Measurements from ENCODE around the gene CAP2. TPM values are rescaled to one million over a fixed set of nuclear protein-coding genes. Genes with fewer than 3 reads are reported as not detected.

CAP2 gene, protein sequence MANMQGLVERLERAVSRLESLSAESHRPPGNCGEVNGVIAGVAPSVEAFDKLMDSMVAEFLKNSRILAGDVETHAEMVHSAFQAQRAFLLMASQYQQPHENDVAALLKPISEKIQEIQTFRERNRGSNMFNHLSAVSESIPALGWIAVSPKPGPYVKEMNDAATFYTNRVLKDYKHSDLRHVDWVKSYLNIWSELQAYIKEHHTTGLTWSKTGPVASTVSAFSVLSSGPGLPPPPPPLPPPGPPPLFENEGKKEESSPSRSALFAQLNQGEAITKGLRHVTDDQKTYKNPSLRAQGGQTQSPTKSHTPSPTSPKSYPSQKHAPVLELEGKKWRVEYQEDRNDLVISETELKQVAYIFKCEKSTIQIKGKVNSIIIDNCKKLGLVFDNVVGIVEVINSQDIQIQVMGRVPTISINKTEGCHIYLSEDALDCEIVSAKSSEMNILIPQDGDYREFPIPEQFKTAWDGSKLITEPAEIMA
- 12.3 and 17.9 TPM in 2 replicates for total RNA-seq

GRCh38 chr6:17392978-17393891, at the start of gene CAP2:
TSS of gene CAP2 (plus strand) at chr6:17393595. CDS start at chr6:17421556, 27,961 bp downstream.

GRCh38 chr6:17599877-17600526, 206.6 kb downstream of the CAP2 start, which contains the start of gene FAM8A1:
TSS of gene FAM8A1 (plus strand) at chr6:17600302. CDS start at chr6:17600410, 108 bp downstream.

Other genes starting within 250 kb of the CAP2 start
- gene RBM24, start 112.2 kb upstream of the CAP2 start, total RNA-seq, result 2.9 and 6.3 TPM in 2 replicates
- gene FAM8A1, start 206.7 kb downstream of the CAP2 start, total RNA-seq, result 23.7 and 36.6 TPM in 2 replicates

Data from smooth muscle cell of the pulmonary artery (primary cell).